Stimulated activated CD8-positive, alpha-beta memory T cell treated with anti-CD3 and anti-CD28 coated beads, Interleukin-7, amount 100 ng/mL, for 1 hour (primary cell): ENCODE results near the gene CYP2W1.
"Not testable (repeated sequence)": the region's sequence is repeated elsewhere in the genome, so short reads cannot be mapped to it uniquely, and the experiment has no call there.

ENCODE experiments used
- DNase-seq, 2 donors: peaks; one replicate each; pipeline ENCODE4 v3.0.0-alpha.2; 2020; ENCODE audit warnings: low read depth in 2 of 2

CYP2W1 gene

DNA sequence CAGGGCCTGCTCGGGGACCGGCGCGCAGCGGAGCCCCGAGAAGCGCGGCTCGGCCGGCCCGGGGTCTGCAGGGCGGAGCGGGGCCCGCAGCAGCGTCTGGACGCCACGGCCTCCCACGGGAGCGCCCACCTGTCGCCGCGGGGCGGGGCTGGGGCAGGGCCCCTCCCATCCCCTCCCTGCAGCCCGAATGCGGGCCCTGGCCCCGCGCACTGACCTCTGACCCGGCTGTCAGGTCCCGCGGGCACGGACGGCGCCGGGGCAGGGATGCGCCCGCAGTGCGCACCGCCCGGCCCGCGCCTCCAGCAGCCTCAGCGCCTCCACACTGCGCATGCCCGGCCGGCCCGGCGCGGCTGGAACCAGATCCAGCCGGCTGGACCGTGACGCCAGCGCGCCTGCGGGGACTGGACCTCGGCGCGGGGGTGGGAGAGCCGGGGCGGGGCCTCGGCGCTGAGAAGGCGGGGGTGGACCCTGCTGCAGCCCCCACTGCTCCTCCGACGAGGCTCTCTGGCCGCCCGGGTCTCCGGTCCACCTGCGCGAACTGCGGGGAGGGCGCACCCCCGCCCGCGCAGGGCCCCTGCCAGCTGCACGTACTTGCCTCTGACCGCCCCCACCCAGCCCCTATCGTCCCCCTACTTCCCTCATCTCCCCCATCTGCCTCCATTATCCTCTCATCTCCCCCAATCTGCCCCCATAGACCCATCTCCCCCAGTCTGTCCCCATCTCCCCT, 45.2 kb downstream of the CYP2W1 start:
- peak; percentile 54 for DNase-seq

DNA sequence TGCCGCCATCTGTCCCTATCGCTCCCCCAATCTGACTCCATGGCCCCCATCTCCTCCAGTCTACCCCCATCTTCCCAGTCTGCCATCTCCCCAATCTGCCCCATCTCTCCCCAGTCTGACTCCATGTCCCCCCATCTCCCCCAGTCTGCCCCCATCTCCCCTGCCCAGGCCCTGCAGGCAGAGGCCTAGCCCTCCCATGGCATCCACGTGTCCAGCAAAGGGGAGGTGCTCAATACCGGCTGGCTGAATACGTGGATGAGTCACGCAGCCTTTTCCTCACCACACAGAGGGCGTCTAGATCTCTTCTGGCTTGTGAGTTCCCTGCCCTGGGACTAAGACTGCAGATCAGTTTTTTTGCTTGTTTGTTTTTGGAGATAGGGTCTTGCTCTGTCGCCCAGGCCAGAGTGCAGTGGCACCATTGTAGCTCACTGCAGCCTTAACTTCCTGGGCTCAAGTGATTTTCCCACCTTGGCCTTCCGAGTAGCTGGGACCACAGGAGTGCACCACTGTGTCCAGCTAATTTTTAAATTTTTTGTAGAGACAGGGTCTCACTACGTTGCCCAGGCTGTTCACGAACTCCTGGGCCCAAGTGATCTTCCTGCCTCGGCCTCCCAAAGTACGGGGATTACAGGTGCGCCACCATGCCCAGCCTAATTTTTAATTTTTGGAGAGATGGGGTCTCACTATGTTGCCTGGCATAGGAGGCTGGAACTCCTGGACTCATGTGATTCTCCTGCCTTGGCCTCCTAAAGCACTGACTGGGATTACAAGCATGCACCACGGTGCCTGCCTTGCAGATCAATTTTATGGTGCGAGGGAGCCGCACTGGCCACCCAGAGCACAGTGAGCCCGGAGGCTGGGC, 46.0 kb downstream of the CYP2W1 start:
- DNase-seq = no peak

DNA sequence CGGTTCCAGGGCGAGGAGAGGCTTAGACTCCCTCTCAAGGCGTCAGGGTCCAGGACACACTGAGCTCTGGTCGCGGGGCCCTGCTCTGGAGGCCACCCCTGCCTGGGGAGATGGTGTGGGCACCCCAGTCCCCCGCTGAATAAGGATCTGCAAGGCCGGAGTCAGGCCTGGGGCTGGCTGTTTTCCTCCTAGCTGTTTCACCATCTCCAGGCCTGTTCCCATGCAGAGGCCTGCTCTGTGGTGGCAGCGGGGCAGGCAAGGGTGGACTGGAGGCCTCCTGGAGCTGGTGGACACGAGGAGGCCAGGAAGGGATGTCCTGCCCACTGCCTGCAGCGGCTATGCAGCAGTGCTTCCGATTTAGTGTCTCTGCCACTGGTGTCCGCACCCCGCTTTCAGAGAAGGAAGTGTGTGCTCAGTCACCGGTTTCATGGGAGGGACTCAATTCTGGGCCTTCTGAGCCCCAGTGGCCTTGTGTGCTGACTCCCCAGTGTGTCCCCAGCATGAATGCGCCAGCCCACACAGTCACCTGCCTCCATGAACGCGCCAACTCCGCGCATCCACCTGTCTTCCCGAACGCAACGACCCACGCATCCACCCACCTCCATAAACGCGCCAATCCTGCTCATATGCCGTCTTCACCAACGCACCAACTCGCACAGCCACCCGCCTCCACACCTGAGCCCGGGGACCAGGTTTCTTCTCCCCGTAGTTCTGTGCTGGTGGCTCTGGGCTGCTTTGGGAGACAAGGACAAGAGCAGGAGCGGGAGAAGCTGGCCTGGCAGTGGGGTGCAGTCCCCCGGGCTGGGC, 46.9 kb downstream of the CYP2W1 start:
- DNase-seq = no peak

DNA sequence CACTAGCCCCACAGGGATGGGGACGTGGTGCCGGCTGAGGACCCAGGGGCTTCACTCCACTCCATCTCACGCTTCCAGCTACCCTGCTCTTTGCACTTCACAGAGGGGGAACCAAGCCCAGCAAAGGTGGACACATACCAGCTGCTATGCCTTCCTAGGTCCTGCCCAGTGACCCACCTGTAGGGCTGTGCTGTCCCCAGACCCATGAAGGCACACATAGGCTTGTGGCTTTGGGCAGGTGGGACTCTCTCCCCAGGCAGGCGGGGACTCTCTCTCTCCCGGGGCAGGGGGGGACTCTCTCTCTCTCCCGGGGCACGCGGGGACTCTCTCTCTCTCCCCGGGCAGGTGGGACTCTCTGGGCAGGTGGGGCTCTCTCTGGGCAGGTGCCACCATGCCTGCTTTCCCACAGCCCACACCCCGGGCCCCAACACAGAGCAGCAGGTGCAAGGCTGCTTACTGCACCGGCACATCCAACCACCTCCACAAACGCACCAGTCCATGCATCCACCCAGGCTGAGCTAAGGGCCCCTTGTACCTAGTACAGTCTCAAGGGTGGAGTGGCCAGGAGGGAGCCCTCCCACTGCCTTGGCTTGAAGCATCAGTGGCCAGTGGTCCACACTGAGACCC, 47.6 kb downstream of the CYP2W1 start:
- DNase-seq = no peak

DNA sequence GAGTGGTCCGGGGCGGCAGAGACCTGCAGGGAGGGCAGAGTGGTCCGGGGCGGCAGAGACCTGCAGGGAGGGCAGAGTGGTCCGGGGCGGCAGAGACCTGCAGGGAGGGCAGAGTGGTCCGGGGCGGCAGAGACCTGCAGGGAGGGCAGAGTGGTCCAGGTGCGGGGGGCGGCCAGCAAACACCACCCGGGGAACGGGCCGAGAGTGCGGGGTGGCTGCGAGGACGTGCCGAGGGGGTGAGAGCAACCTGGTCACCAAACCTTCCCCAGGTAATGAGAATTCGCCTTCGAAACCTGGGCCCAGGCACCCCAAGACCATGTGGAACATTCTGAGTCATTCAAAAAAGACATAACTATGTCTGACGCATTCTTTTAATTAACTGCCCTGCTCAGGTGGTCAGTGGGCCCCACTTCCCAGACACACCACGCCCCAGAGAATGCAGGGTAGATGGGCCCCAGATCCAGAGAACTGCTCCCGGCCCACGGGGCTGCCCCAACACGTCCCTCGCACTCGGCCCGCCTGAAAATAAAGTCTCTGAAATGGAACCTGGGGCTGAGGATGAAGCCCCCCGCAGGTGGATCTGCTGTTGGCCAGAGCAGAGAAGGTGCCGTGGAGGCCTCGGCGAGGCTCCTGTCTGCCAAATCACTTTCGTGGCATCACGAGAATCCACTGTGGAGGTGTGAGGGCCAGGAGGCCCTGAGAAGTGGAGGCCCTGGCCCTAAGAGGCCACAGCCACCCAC, 48.9 kb downstream of the CYP2W1 start:
- no peak for DNase-seq

DNA sequence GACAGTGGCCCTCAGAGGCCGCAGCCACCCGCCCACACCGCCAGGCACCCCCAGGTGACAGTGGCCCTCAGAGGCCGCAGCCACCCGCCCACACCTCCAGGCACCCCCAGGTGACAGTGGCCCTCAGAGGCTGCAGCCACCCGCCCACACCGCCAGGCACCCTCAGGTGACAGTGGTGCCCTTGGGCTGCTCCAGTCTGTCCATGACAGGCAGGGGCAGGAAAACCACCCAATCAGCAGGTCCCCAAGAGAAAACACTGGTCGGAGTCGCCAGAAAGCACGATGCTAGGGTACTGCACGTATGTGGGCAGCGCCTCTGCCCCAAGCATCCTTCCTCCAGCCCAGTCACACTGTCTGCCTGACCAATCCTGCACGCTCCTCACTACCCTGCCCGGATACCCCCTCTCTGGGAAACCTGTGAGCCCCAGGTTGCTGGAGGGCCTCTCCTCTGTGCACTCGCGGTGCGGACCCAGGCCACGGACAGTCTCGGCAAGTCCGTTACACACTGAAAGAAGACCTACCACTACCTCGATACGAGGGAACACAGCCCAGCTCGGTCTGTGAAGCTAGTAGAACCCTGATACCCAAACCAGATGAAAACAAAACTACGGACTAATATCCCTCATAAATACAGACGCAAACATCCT, 49.7 kb downstream of the CYP2W1 start:
- DNase-seq = no peak

DNA sequence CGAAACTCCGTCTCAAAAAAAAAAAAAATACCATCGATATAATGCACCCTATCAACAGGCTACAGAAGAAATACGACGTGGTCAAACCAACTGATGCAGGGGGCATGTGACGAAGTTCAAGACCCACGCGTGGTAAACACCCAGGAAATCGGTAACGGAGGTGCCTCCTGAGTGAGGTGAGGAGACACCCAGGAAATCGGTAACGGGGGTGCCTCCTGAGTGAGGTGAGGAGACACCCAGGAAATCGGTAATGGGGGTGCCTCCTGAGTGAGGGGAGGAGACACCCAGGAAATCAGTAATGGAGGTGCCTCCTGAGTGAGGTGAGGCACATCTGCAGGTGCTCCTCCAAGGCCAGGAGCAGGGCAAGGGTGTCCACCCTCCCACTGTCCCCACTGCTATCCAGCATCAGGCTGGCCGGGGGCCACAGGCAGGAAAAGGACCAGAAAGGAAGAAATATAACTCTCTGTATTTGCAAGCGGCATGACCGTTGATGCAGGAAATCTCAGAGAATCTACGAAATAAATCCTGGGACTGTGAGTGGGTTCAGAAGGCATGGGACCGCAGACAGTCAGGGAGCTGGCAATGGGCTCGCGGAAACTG, 50.7 kb downstream of the CYP2W1 start:
- DNase-seq = no peak

DNA sequence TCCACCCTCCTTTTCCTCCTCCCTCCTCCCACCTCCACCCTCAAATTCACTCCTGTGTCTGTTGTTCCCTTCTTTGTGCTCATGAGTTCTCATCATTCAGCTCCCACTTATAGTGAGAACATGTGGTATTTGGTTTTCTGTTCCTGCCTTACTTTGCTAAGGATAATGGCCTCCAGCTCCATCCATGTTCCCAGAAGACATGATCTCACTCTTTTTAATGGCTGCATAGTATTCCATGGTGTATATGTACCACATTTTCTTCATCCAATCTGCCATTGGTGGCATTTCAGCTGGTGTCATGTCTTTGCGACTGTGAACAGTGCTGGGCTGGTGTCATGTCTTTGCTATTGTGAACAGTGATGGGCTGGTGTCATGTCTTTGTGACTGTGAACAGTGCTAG, 51.8 kb downstream of the CYP2W1 start:
- not testable (repeated sequence) for DNase-seq

DNA sequence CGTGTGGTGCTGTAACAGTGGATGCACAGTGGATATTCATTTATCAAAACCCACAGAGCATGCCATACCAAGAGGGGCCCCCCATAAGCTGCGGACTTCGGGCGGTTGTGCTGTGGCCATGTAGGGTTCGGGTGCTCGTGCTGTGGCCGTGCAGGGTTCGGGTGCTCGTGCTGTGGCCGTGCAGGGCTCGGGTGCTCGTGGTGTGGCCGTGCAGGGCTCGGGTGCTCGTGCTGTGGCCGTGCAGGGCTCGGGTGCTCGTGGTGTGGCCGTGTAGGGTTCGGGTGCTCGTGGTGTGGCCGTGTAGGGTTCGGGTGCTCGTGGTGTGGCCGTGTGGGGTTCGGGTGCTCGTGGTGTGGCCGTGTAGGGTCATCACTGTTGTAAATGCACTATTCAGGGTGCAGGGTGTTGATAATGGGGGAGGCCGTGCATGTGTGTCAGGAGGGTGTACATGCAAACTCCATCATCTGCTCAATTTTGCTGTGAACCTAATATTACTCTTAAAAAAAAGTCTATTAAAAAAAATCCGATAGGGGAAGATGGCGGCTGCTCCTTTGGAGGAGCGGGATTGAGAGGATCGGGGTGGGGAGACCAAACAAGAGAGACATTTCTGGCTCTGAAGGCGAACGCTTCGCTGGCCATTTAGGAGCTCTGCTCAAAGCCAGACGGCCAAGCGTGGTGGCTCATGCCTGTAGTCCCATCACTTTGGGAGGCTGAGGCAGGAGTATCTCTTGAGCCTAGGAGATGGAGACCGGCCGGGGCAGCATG, 53.4 kb downstream of the CYP2W1 start:
- DNase-seq = not testable (repeated sequence)
